NB4 (cell line): Measurements from ENCODE around the gene SUSD2.

Experiments used
- CTCF ChIP-seq: IDR thresholded peaks from one replicate; pipeline ENCODE4 v1.5.1; 2012; ENCODE audit warnings: low read depth, low read length
- POLR2A ChIP-seq: IDR thresholded peaks from 2 replicates; pipeline ENCODE4 v1.6.1; 2011; ENCODE audit warnings: mild to moderate bottlenecking; ENCODE audit not compliant: insufficient read length; ENCODE audit errors: extremely low read depth

GRCh38 chr22:24236656-24237055 is 55.4 kb downstream of the SUSD2 start:
- no peak for TF ChIP-seq POLR2A
- TF ChIP-seq CTCF = no peak
